ENCODE data around the gene ITLN2. TPM values are rescaled to one million over a fixed set of nuclear protein-coding genes. Genes with fewer than 3 reads are reported as not detected.
A peak's percentile ranks its signal among the peaks of the same experiment; 100 is the strongest.

Gene ITLN2
- total and polyA plus RNA-seq, 2 of the 8 experiments (the other 6 are each of a cell fraction or from before 2014, with no cell fraction given) = 4.7 to 6.3 TPM

DNA sequence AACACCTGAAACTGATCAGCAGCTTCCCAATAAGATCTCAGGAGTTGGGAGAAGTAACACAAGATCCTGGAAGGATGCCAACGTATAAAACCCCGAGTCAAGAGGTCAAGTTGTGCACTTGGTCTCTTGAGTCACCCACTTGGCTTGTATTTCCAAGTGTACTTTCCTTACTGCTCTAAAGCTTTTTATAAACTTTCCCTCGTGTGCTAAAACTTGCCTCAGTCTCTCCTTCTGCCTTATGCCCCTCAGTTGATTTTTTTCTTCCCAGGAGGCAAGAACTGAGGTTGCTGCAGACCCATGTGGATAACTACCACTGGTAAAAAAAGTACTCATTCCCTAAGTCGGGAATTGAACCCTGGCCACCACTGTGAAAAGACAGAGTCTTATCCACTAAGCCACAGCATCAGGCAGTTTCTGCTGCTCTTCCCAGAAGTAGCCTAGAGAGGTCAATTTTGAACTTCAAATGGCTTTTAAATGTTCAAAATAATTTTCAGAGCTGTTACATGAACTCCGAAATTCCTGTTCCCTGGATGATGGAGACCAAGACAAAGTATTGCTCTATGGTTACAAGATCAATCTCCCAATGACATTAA lies 28.9 kb downstream of the ITLN2 start:
- H4K91ac ChIP-seq (replicated peaks; ENCODE audit: insufficient read length, low read length) = no peak overlapping the region

More for the DNA sequence above, 28.9 kb downstream of the ITLN2 start:
- Histone ChIP-seq H3K23me2 (ENCODE audit: low read depth, low read length) (no peaks in the 10 kb centered on the region), H4K5ac (ENCODE audit: insufficient read length, low read depth, low read length) (no peak overlapping the region), H2BK15ac (ENCODE audit: low read length) (no peak overlapping the region), H3K23ac (ENCODE audit: insufficient read length) (no peak overlapping the region), H3K4ac (replicated peaks; ENCODE audit: insufficient read length, low read depth, low read length) (no peak overlapping the region), H2AK5ac (ENCODE audit: low read depth, low read length) (no peak overlapping the region), H2BK20ac (ENCODE audit: low read length) (no peak overlapping the region), H3K9me3 (ENCODE audit: insufficient read depth in 2 of 2, low read depth in 1 of 2, low read length in 1 of 2) (peaks cover 6 to 9% of the 10 kb centered on the region in 2 experiments; a peak in 2 of 4 replicates), H3K18ac (ENCODE audit: extremely low read depth, low read length) (no peak overlapping the region), H2AFZ (ENCODE audit: low read length) (no peak overlapping the region), H3K14ac (ENCODE audit: insufficient read length) (no peak overlapping the region), H3K4me2 (ENCODE audit: insufficient read depth in 1 of 2, low read depth in 2 of 2, low read length in 2 of 2) (no peak overlapping the region), H4K8ac (ENCODE audit: extremely low read depth, insufficient read depth, low read length) (no peak overlapping the region), H3K4me1 (replicated peaks in 1 of 4; ENCODE audit: control insufficient read depth in 3 of 4, insufficient read depth in 4 of 4, low read length in 3 of 4) (no peaks in the 10 kb centered on the region), H3K56ac (replicated peaks; ENCODE audit: insufficient read length, low read depth, low read length) (no peak overlapping the region), H3K79me2 (ENCODE audit: control insufficient read depth in 1 of 2, insufficient read depth in 2 of 2, low read length in 2 of 2) (no peaks in the 10 kb centered on the region), H2BK5ac (ENCODE audit: low read depth, low read length) (no peak overlapping the region), H3K4me3 (ENCODE audit: extremely low read depth in 1 of 4, insufficient read depth in 2 of 4, low read depth in 3 of 4, low read length in 4 of 4) (no peak overlapping the region), H4K20me1 (replicated peaks in 1 of 2; ENCODE audit: control insufficient read depth in 1 of 2, insufficient read depth in 2 of 2, low read length in 2 of 2) (no peaks in the 10 kb centered on the region), H2BK120ac (replicated peaks; ENCODE audit: low read depth, low read length) (no peak overlapping the region), H3K27ac (ENCODE audit: low read depth, low read length) (no peak overlapping the region), H3K27me3 (replicated peaks in 1 of 4; ENCODE audit: control insufficient read depth in 3 of 4, extremely low read depth in 1 of 4, insufficient read depth in 3 of 4, low read length in 3 of 4) (no peaks in the 10 kb centered on the region), H3K36me3 (ENCODE audit: control insufficient read depth in 2 of 4, insufficient read depth in 4 of 4, low read length in 3 of 4) (no peaks in the 10 kb centered on the region), H3K9ac (replicated peaks in 1 of 4; ENCODE audit: extremely low read depth in 1 of 4, low read depth in 3 of 4, low read length in 3 of 4) (no peak overlapping the region), H3K79me1 (ENCODE audit: low read depth, low read length) (no peaks in the 10 kb centered on the region), H2BK12ac (ENCODE audit: low read depth, low read length) (no peak overlapping the region)
- DNase-seq (ENCODE audit: low read depth in 1 of 2, low spot score in 2 of 2) (no peak), FAIRE-seq (no peak)
- POLR2A ChIA-PET (ENCODE audit: partially characterized antibody) = interaction anchor here (0.6 kb wide), 1 partner anchor 385 kb away, joined by 4 read pairs; no protein-coding TSS in a partner anchor
- CTCF ChIA-PET (ENCODE audit: partially characterized antibody) = interaction anchor here (0.6 to 1.5 kb wide), 7 partner anchors 17 to 145 kb away, joined by 3 to 4 read pairs (median 3); no protein-coding TSS in a partner anchor
- TF ChIP-seq BCL11A (IDR thresholded peaks at IDR 0.05; ENCODE audit: low read depth in 2 of 2, low read length in 2 of 2) = no peak
- peak; percentile 97 for TF ChIP-seq TBP (IDR thresholded peaks at IDR 0.05; ENCODE audit: low read depth, low read length)
- 88% methylated on average over 5 of the region's 5 CpGs; no CpG with 5 or more reads in 1 of the 2 experiments for WGBS, 2 experiments (ENCODE audit: extremely low coverage in 1 of 2, insufficient coverage in 1 of 2, insufficient read length in 1 of 2, insufficient replicate concordance in 2 of 2, low coverage in 1 of 2, low lambda C conversion rate in 2 of 2, missing lambda C conversion rate in 1 of 2)

Measured in H1 (cell line).